Natural killer cell (primary cell): ENCODE data around the gene KIF18A. TPM values are rescaled to one million over a fixed set of nuclear protein-coding genes. Genes with fewer than 3 reads are reported as not detected.

Source experiments
- ATAC-seq, 3 donors: fragments of 150-1000 bp in 2 of 3; fragments of 200-7000 bp in 1 of 3; cut with Tn5 transposase; 1 replicate in 1 of 3; 2 replicates in 2 of 3; pipeline ENCODE4 v1.10.0; 2021; ENCODE audit warnings: mild to moderate bottlenecking in 2 of 3, moderate library complexity in 2 of 3
- DNase-seq, 2 donors: peaks; one replicate each; pipeline versions ENCODE4 v3.0.0 to v3.0.0-alpha.2; 2013 to 2021; ENCODE audit warnings: mixed read lengths in 1 of 2
- H3K27ac ChIP-seq: one replicate; pipeline ENCODE4 v1.5.1; 2013; ENCODE audit warnings: mild to moderate bottlenecking, low read length
- H3K27me3 ChIP-seq: one replicate; pipeline ENCODE4 v1.6.1; 2013; ENCODE audit warnings: low read length; ENCODE audit not compliant: control insufficient read depth, insufficient read depth
- H3K36me3 ChIP-seq: one replicate; pipeline ENCODE4 v1.6.1; 2013; ENCODE audit warnings: low read length; ENCODE audit not compliant: control insufficient read depth, insufficient read depth
- H3K4me1 ChIP-seq: one replicate; pipeline ENCODE4 v1.6.1; 2013; ENCODE audit warnings: low read length; ENCODE audit not compliant: control insufficient read depth, insufficient read depth
- H3K4me3 ChIP-seq: one replicate; pipeline ENCODE4 v1.5.1; 2013; ENCODE audit warnings: low read length
- H3K9me3 ChIP-seq: one replicate; pipeline ENCODE4 v1.6.1; 2013; ENCODE audit warnings: low read length; ENCODE audit not compliant: control insufficient read depth, insufficient read depth
- H3K27ac Mint-ChIP-seq, 2 donors: one replicate each; pipeline ENCODE4 v1.8.0; 2022; ENCODE audit warnings: mild to moderate bottlenecking in 2 of 2, mixed read lengths in 2 of 2, moderate library complexity in 1 of 2
- H3K27me3 Mint-ChIP-seq, 2 donors: one replicate each; pipeline ENCODE4 v1.8.0; 2022; ENCODE audit warnings: low read depth in 2 of 2, mixed read lengths in 2 of 2
- H3K36me3 Mint-ChIP-seq: one replicate; pipeline ENCODE4 v1.8.0; 2022; ENCODE audit warnings: mixed read lengths
- H3K4me1 Mint-ChIP-seq, 2 donors: one replicate each; pipeline ENCODE4 v1.8.0; 2022; ENCODE audit warnings: mixed read lengths in 2 of 2
- H3K4me3 Mint-ChIP-seq: one replicate; pipeline ENCODE4 v1.8.0; 2022; ENCODE audit warnings: mild to moderate bottlenecking, moderate library complexity, mixed read lengths
- H3K9me3 Mint-ChIP-seq, 2 donors: one replicate each; pipeline ENCODE4 v1.8.0; 2022; ENCODE audit warnings: mixed read lengths in 2 of 2
- CTCF ChIP-seq: fragments of 200-600 bp; IDR thresholded peaks from one replicate; pipeline ENCODE4 v1.8.0; 2022; ENCODE audit warnings: antibody characterized with exemption
- WGBS: methylation state at CpG from one replicate; pipeline ENCODE4 v1.1.7; 2013; ENCODE audit warnings: missing lambda C conversion rate; ENCODE audit not compliant: insufficient coverage; 5-methylcytosine and 5-hydroxymethylcytosine counted together
- intact Hi-C: fragments of 100-400 bp; cut with micrococcal nuclease; formaldehyde crosslinking; loops from one replicate; pipeline ENCODE4 v1.14.2; 2022
- total RNA-seq, 4 donors: library from RNA; stranded (reverse); fragments of 120-200 nt in 1 of 4; gene quantifications; one replicate each; pipeline versions ENCODE4 v1.2.3 to v1.2.4, GENCODE V29; 2013 to 2022

Gene KIF18A
- total RNA-seq, 3 donors from 2014 or later (not counting 1 experiment from before 2014, with no cell fraction given) = 3.7 to 6.9 (median 5.5) TPM

- TF ChIP-seq CTCF = no peak
- Mint-ChIP-seq H3K9me3 (no peaks in the 10 kb centered on the region), H3K4me3 (no peak overlapping the region), H3K36me3 (no peaks in the 10 kb centered on the region), H3K27me3 (no peaks in the 10 kb centered on the region), H3K27ac (peak overlapping the region in 1 of 2 donors; percentile 3), H3K4me1 (no peaks in the 10 kb centered on the region)
- no CpG with 5 or more reads among the region's 1 CpG for whole genome bisulfite sequencing
- Histone ChIP-seq H3K27ac (no peak overlapping the region), H3K27me3 (no peaks in the 10 kb centered on the region), H3K9me3 (no peaks in the 10 kb centered on the region), H3K36me3 (no peaks in the 10 kb centered on the region), H3K4me3 (no peak overlapping the region), H3K4me1 (no peaks in the 10 kb centered on the region)
- DNase-seq = no peak
- no peak for ATAC-seq
- intact Hi-C loops = no loop called here
These were observed 8.2 kb downstream of the KIF18A start for GRCh38 chr11:28099715-28100114.

GRCh38 chr11:28098257-28098656 lies 9.7 kb downstream of the KIF18A start:
- no peak for ATAC-seq

GRCh38 chr11:28092786-28093185 lies 15.2 kb downstream of the KIF18A start:
- Histone ChIP-seq H3K4me1 (no peaks in the 10 kb centered on the region), H3K27ac (no peak overlapping the region)
- intact Hi-C loops = no loop called here

More at GRCh38 chr11:28098257-28098656, 9.7 kb downstream of the KIF18A start:
- no peak for DNase-seq
- Histone ChIP-seq H3K4me3 (no peak overlapping the region), H3K27ac (no peak overlapping the region), H3K27me3 (no peaks in the 10 kb centered on the region), H3K4me1 (no peaks in the 10 kb centered on the region), H3K9me3 (no peaks in the 10 kb centered on the region), H3K36me3 (no peaks in the 10 kb centered on the region)
- Mint-ChIP-seq H3K9me3 (no peaks in the 10 kb centered on the region), H3K36me3 (no peaks in the 10 kb centered on the region), H3K4me3 (no peak overlapping the region), H3K27ac (no peak overlapping the region), H3K27me3 (no peaks in the 10 kb centered on the region), H3K4me1 (no peaks in the 10 kb centered on the region)
- TF ChIP-seq CTCF = no peak
- intact Hi-C loops = no loop called here
- 90% methylated on average over 1 of the region's 1 CpG for WGBS

More at GRCh38 chr11:28092786-28093185, 15.2 kb downstream of the KIF18A start:
- TF ChIP-seq CTCF = no peak
- ATAC-seq (no peak), DNase-seq (no peak)
- Mint-ChIP-seq H3K27ac (no peak overlapping the region), H3K9me3 (no peaks in the 10 kb centered on the region), H3K4me1 (no peaks in the 10 kb centered on the region), H3K36me3 (no peaks in the 10 kb centered on the region), H3K27me3 (no peaks in the 10 kb centered on the region), H3K4me3 (no peak overlapping the region)
- no peak overlapping the region for H3K4me3 ChIP-seq
- no peaks in the 10 kb centered on the region for H3K27me3 ChIP-seq
- H3K36me3 ChIP-seq = no peaks in the 10 kb centered on the region
- no peaks in the 10 kb centered on the region for H3K9me3 ChIP-seq
